ENCODE results near the gene ABCF3. TPM values are rescaled to one million over a fixed set of nuclear protein-coding genes. Genes with fewer than 3 reads are reported as not detected.

ABCF3 gene
- total and polyA plus RNA-seq, 7 donors = 44.1 to 108 (median 79.3) TPM

- TF ChIP-seq CTCF (IDR thresholded peaks at IDR 0.05) = no peak
- no peak overlapping the region for H3K4me3 ChIP-seq
- no peaks in the 10 kb centered on the region for H3K4me1 ChIP-seq
- intact Hi-C loops (cut with DNase I) = no loop called here
- H3K27ac ChIP-seq = no peak overlapping the region
- no peaks in the 10 kb centered on the region for H3K36me3 ChIP-seq (ENCODE audit: insufficient read depth in 1 of 2, low read depth in 1 of 2)
- peaks cover 0 to 8% (median 0%) of the 10 kb centered on the region in 3 donors for H3K27me3 ChIP-seq (ENCODE audit: insufficient read depth in 3 of 3, low read length in 2 of 3)
- H3K9me3 ChIP-seq = no peaks in the 10 kb centered on the region
- 49 to 60% (median 51%) methylated on average over 4 of the region's 4 CpGs for WGBS, 3 donors
- DNase-seq (no peak), ATAC-seq (no peak)
These were observed 32.8 kb downstream of the ABCF3 start for GRCh38 chr3:184218814-184219213.

- H3K4me3 ChIP-seq = no peak overlapping the region
- H3K27me3 ChIP-seq (ENCODE audit: insufficient read depth in 3 of 3, low read length in 2 of 3) = peaks cover 0 to 10% (median 0%) of the 10 kb centered on the region in 3 donors
- intact Hi-C loops (cut with DNase I) = no loop called here
- no peaks in the 10 kb centered on the region for H3K36me3 ChIP-seq (ENCODE audit: insufficient read depth in 1 of 2, low read depth in 1 of 2)
- H3K27ac ChIP-seq = no peak overlapping the region
- ATAC-seq (no peak), DNase-seq (no peak)
- H3K9me3 ChIP-seq = no peaks in the 10 kb centered on the region
- no peak for TF ChIP-seq CTCF (IDR thresholded peaks at IDR 0.05)
- no peaks in the 10 kb centered on the region for H3K4me1 ChIP-seq
- WGBS, 3 donors = 83 to 90% (median 86%) methylated on average over 3 of the region's 3 CpGs
These were observed 36.5 kb downstream of the ABCF3 start for GRCh38 chr3:184222521-184222920.

- no peak for ATAC-seq
- intact Hi-C loops (cut with DNase I) = no loop called here
- Histone ChIP-seq H3K27ac (no peak overlapping the region), H3K36me3 (ENCODE audit: insufficient read depth in 1 of 2, low read depth in 1 of 2) (no peaks in the 10 kb centered on the region), H3K4me1 (no peaks in the 10 kb centered on the region), H3K4me3 (no peak overlapping the region), H3K9me3 (no peaks in the 10 kb centered on the region), H3K27me3 (ENCODE audit: insufficient read depth in 3 of 3, low read length in 2 of 3) (peaks cover 0 to 22% (median 3%) of the 10 kb centered on the region in 3 donors)
- TF ChIP-seq CTCF (IDR thresholded peaks at IDR 0.05) = no peak
- DNase-seq = no peak
- WGBS, 3 donors = 66 to 80% (median 74%) methylated on average over 3 of the region's 3 CpGs
These were observed 37.9 kb downstream of the ABCF3 start for GRCh38 chr3:184223946-184224345.

GRCh38 chr3:184227481-184227935, 41.5 kb downstream of the ABCF3 start:
- H3K9me3 ChIP-seq = no peaks in the 10 kb centered on the region
- no peaks in the 10 kb centered on the region for H3K4me1 ChIP-seq
- ATAC-seq (peak; percentile 48 to 69 (median 59)), DNase-seq (peak in 1 of 2 donors; percentile 56)
- intact Hi-C loops (cut with DNase I) = no loop called here
- peaks cover 0 to 54% (median 16%) of the 10 kb centered on the region in 3 donors for H3K27me3 ChIP-seq (ENCODE audit: insufficient read depth in 3 of 3, low read length in 2 of 3)
- TF ChIP-seq CTCF (IDR thresholded peaks at IDR 0.05) = peak; percentile 77
- H3K27ac ChIP-seq = no peak overlapping the region
- no peak overlapping the region for H3K4me3 ChIP-seq
- H3K36me3 ChIP-seq (ENCODE audit: insufficient read depth in 1 of 2, low read depth in 1 of 2) = no peaks in the 10 kb centered on the region
- WGBS, 3 donors = 55 to 62% (median 58%) methylated on average over 2 of the region's 2 CpGs

Measured in psoas muscle (tissue), 8 donors.